OCI-LY1 (cell line): ENCODE data around the gene LRMDA.

ENCODE experiments used
- H2AFZ ChIP-seq: fragments of 200-600 bp; sonication (generic), shearing (Covaris generic); 2 replicates; pipeline ENCODE4 v1.6.0; 2014; ENCODE audit warnings: antibody characterized with exemption, mild to moderate bottlenecking, low read length
- H3F3A ChIP-seq: fragments of 200-600 bp; sonication (generic), shearing (Covaris generic); 2 replicates; pipeline ENCODE4 v1.6.0; 2014; ENCODE audit warnings: mild to moderate bottlenecking, antibody characterized with exemption, low read length, moderate library complexity; ENCODE audit not compliant: insufficient read depth
- H3K27ac ChIP-seq: fragments of 200-600 bp; sonication (generic); 2 replicates; pipeline ENCODE4 v1.5.1; 2014; ENCODE audit warnings: low read length, mixed run types, mild to moderate bottlenecking, low read depth; ENCODE audit not compliant: poor library complexity, severe bottlenecking
- H3K27me3 ChIP-seq: fragments of 200-600 bp; sonication (generic); 2 replicates; pipeline ENCODE4 v1.6.0; 2014; ENCODE audit warnings: antibody characterized with exemption, mild to moderate bottlenecking, low read length, moderate library complexity; ENCODE audit not compliant: insufficient read depth
- H3K36me3 ChIP-seq: fragments of 200-600 bp; sonication (generic); 2 replicates; pipeline ENCODE4 v1.6.1; 2014; ENCODE audit warnings: mild to moderate bottlenecking, antibody characterized with exemption, low read length, moderate library complexity, mixed read lengths; ENCODE audit not compliant: insufficient read depth
- H3K4me1 ChIP-seq: fragments of 200-600 bp; sonication (generic); 2 replicates; pipeline ENCODE4 v1.5.1; 2014; ENCODE audit warnings: mild to moderate bottlenecking, low read length, moderate library complexity; ENCODE audit not compliant: insufficient read depth, severe bottlenecking
- H3K4me2 ChIP-seq: fragments of 200-600 bp; sonication (generic), shearing (Covaris generic); 2 replicates; pipeline ENCODE4 v1.6.1; 2014; ENCODE audit warnings: low read length
- H3K4me3 ChIP-seq: fragments of 200-600 bp; sonication (generic); 2 replicates; pipeline ENCODE4 v1.5.1; 2014; ENCODE audit warnings: low read length, low read depth, mild to moderate bottlenecking, mixed read lengths; ENCODE audit not compliant: poor library complexity, severe bottlenecking
- H3K79me2 ChIP-seq: fragments of 200-600 bp; shearing (Covaris generic); 2 replicates; pipeline ENCODE4 v1.6.1; 2016; ENCODE audit warnings: mixed run types, low read length, mixed read lengths; ENCODE audit not compliant: insufficient read depth
- H3K9ac ChIP-seq: fragments of 200-600 bp; sonication (generic), shearing (Covaris generic); 2 replicates; pipeline ENCODE4 v1.6.1; 2014; ENCODE audit warnings: mild to moderate bottlenecking, low read length, mixed read lengths
- H3K9me2 ChIP-seq: fragments of 200-600 bp; sonication (generic), shearing (Covaris generic); 2 replicates; pipeline ENCODE4 v1.6.1; 2014; ENCODE audit warnings: low read depth, mild to moderate bottlenecking, low read length, mixed read lengths
- H3K9me3 ChIP-seq: fragments of 200-600 bp; shearing (Covaris generic); 2 replicates; pipeline ENCODE4 v1.6.1; 2014; ENCODE audit warnings: low read length, mixed read lengths
- H4K20me1 ChIP-seq: fragments of 200-600 bp; sonication (generic), shearing (Covaris generic); 2 replicates; pipeline ENCODE4 v1.6.0; 2016; ENCODE audit warnings: mild to moderate bottlenecking, low read length; ENCODE audit not compliant: insufficient read depth
- CTCF ChIP-seq: fragments of 200-600 bp; sonication (generic), shearing (Covaris generic); IDR thresholded peaks from 2 replicates; pipeline ENCODE4 v1.5.1; 2017; ENCODE audit warnings: mild to moderate bottlenecking, antibody characterized with exemption, low read length, moderate library complexity, mixed read lengths
- EZH2 ChIP-seq: fragments of 200-600 bp; sonication (generic), shearing (Covaris generic); IDR thresholded peaks from 2 replicates; pipeline ENCODE4 v1.8.0; 2017; ENCODE audit warnings: borderline replicate concordance, mixed run types, mild to moderate bottlenecking, antibody characterized with exemption, low read length, moderate library complexity, mixed read lengths

LRMDA gene

GRCh38 chr10:75450644-75451640 is 19.5 kb downstream of the LRMDA start:
- H3K4me1 ChIP-seq, result no peaks in the 10 kb centered on the region
- no peaks in the 10 kb centered on the region for H4K20me1 ChIP-seq
- H3K27me3 ChIP-seq, result no peaks in the 10 kb centered on the region
- no peaks in the 10 kb centered on the region for H3K9me2 ChIP-seq
- no peak overlapping the region for H3K9ac ChIP-seq
- TF ChIP-seq EZH2 (no peak), CTCF (no peak)
- no peaks in the 10 kb centered on the region for H3K9me3 ChIP-seq
- no peaks in the 10 kb centered on the region for H3K36me3 ChIP-seq
- H3K4me2 ChIP-seq, result no peak overlapping the region
- no peak overlapping the region for H2AFZ ChIP-seq
- H3K79me2 ChIP-seq, result no peaks in the 10 kb centered on the region
- H3F3A ChIP-seq, result no peaks in the 10 kb centered on the region
- no peak overlapping the region for H3K27ac ChIP-seq
- H3K4me3 ChIP-seq, result no peak overlapping the region

GRCh38 chr10:75451831-75452230 is 20.4 kb downstream of the LRMDA start:
- H3K4me3 ChIP-seq, result no peak overlapping the region

GRCh38 chr10:75452997-75453396 is 21.6 kb downstream of the LRMDA start:
- Histone ChIP-seq H3K9ac (no peak overlapping the region), H3K79me2 (no peaks in the 10 kb centered on the region), H3K4me2 (no peak overlapping the region), H3K9me2 (no peaks in the 10 kb centered on the region), H3K36me3 (no peaks in the 10 kb centered on the region), H3K27me3 (0 out of 2 replicates have a peak, but pooled peaks cover 2% of the 10 kb centered on the region), H3K27ac (no peak overlapping the region), H3K9me3 (no peaks in the 10 kb centered on the region), H3K4me1 (no peaks in the 10 kb centered on the region), H4K20me1 (no peaks in the 10 kb centered on the region), H3F3A (no peaks in the 10 kb centered on the region), H2AFZ (no peak overlapping the region), H3K4me3 (no peak overlapping the region)
- TF ChIP-seq EZH2, result no peak

More at GRCh38 chr10:75451831-75452230, 20.4 kb downstream of the LRMDA start:
- Histone ChIP-seq H4K20me1 (no peaks in the 10 kb centered on the region), H3K79me2 (no peaks in the 10 kb centered on the region), H3K4me2 (no peak overlapping the region), H3K9me2 (no peaks in the 10 kb centered on the region), H3F3A (no peaks in the 10 kb centered on the region), H2AFZ (no peak overlapping the region), H3K36me3 (no peaks in the 10 kb centered on the region), H3K4me1 (no peaks in the 10 kb centered on the region), H3K9me3 (no peaks in the 10 kb centered on the region), H3K27me3 (0 out of 2 replicates have a peak, but pooled peaks cover 2% of the 10 kb centered on the region), H3K9ac (no peak overlapping the region), H3K27ac (no peak overlapping the region)
- TF ChIP-seq CTCF (no peak), EZH2 (no peak)
